ENCODE results near the gene MEOX2. TPM values are rescaled to one million over a fixed set of nuclear protein-coding genes. Genes with fewer than 3 reads are reported as not detected.
A peak's percentile ranks its signal among the peaks of the same experiment; 100 is the strongest.

Gene MEOX2
- total RNA-seq, 1 donor from 2014 or later = not detected

DNA sequence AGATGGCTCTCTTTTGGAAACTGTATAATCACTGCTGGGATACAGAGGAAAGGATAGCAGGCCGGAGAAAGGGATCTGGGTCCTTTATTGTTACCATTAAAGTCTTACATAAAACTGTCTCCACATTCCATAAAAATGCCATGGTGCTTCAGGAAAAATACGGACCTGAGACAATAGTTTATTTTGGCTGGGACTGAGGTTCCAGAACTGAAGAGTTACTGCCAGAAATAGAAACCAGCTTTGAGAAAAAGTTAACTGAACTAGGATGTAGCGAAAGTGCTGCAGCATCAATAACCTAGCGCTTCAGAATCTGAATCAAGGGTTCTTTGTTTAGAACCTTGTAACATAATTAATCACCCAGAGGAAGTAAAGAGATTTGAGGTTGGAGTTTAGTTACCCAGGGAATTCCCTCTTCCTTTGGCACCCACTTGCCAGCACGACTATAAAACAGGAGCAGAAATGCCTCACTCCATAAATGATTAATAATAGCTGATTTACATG, 38.0 kb downstream of the MEOX2 start:
- Mint-ChIP-seq H3K27me3 (ENCODE audit: low read depth, unreplicated experiment) (no peaks in the 10 kb centered on the region), H3K36me3 (ENCODE audit: low read depth, unreplicated experiment) (no peaks in the 10 kb centered on the region), H3K27ac (ENCODE audit: unreplicated experiment) (no peak overlapping the region), H3K4me1 (ENCODE audit: low read depth, unreplicated experiment) (no peaks in the 10 kb centered on the region), H3K4me3 (ENCODE audit: unreplicated experiment) (no peak overlapping the region), H3K9me3 (ENCODE audit: unreplicated experiment) (no peaks in the 10 kb centered on the region)
- Histone ChIP-seq H3K27me3 (ENCODE audit: insufficient read depth, low read length) (no peaks in the 10 kb centered on the region), H3K27ac (ENCODE audit: low read depth, low read length) (no peak overlapping the region), H3K9ac (ENCODE audit: low read length) (no peak overlapping the region), H3K4me1 (ENCODE audit: insufficient read depth, low read length) (no peaks in the 10 kb centered on the region), H3K4me3 (ENCODE audit: insufficient read depth, low read depth, low read length) (no peak overlapping the region), H4K20me1 (ENCODE audit: insufficient read depth, low read length) (no peaks in the 10 kb centered on the region), H3K79me2 (ENCODE audit: insufficient read depth, low read length) (no peaks in the 10 kb centered on the region), H3K4me2 (ENCODE audit: low read length) (peak overlapping the region; percentile 35), H3K36me3 (ENCODE audit: insufficient read depth, low read length) (no peaks in the 10 kb centered on the region), H2AFZ (ENCODE audit: low read depth, low read length) (no peak overlapping the region), H3K9me3 (ENCODE audit: insufficient read depth, low read depth, low read length) (no peaks in the 10 kb centered on the region)
- FAIRE-seq (no peak), DNase-seq (ENCODE audit: low read depth) (peak; percentile 3)
- TF ChIP-seq, protein P1, sequence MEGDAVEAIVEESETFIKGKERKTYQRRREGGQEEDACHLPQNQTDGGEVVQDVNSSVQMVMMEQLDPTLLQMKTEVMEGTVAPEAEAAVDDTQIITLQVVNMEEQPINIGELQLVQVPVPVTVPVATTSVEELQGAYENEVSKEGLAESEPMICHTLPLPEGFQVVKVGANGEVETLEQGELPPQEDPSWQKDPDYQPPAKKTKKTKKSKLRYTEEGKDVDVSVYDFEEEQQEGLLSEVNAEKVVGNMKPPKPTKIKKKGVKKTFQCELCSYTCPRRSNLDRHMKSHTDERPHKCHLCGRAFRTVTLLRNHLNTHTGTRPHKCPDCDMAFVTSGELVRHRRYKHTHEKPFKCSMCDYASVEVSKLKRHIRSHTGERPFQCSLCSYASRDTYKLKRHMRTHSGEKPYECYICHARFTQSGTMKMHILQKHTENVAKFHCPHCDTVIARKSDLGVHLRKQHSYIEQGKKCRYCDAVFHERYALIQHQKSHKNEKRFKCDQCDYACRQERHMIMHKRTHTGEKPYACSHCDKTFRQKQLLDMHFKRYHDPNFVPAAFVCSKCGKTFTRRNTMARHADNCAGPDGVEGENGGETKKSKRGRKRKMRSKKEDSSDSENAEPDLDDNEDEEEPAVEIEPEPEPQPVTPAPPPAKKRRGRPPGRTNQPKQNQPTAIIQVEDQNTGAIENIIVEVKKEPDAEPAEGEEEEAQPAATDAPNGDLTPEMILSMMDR (IDR thresholded peaks at IDR 0.05; ENCODE audit: insufficient read depth, low read depth, low read length) = no peak
- no peak for TF ChIP-seq EZH2 (IDR thresholded peaks at IDR 0.05; ENCODE audit: insufficient read depth, low read length)

DNA sequence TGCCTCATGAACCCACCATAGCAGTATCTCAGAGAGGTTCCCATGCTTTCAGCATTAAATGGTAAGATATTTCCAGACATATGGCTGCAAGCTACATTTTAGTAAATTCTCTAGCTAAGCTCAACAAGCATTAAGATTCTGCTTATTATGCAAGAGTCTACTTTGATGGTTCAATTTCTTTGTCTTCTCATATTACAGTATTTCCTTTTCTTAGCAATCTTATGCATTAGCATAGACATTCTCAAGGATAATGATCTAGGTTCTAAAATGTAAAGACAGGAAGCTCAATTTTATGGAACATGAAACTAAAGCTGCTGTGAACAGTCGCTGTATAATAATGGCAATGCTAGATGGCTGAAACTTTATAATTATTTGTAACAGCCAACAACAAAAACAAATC, 39.2 kb downstream of the MEOX2 start:
- Mint-ChIP-seq H3K4me3 (ENCODE audit: unreplicated experiment) (no peak overlapping the region), H3K36me3 (ENCODE audit: low read depth, unreplicated experiment) (no peaks in the 10 kb centered on the region), H3K9me3 (ENCODE audit: unreplicated experiment) (peaks cover 3% of the 10 kb centered on the region), H3K4me1 (ENCODE audit: low read depth, unreplicated experiment) (peaks cover 3% of the 10 kb centered on the region), H3K27me3 (ENCODE audit: low read depth, unreplicated experiment) (no peaks in the 10 kb centered on the region), H3K27ac (ENCODE audit: unreplicated experiment) (no peak overlapping the region)
- Histone ChIP-seq H2AFZ (ENCODE audit: low read depth, low read length) (no peak overlapping the region), H3K79me2 (ENCODE audit: insufficient read depth, low read length) (no peaks in the 10 kb centered on the region), H3K27me3 (ENCODE audit: insufficient read depth, low read length) (no peaks in the 10 kb centered on the region), H4K20me1 (ENCODE audit: insufficient read depth, low read length) (no peaks in the 10 kb centered on the region), H3K4me2 (ENCODE audit: low read length) (no peak overlapping the region), H3K4me3 (ENCODE audit: insufficient read depth, low read depth, low read length) (no peak overlapping the region), H3K36me3 (ENCODE audit: insufficient read depth, low read length) (no peaks in the 10 kb centered on the region), H3K27ac (ENCODE audit: low read depth, low read length) (no peak overlapping the region), H3K9ac (ENCODE audit: low read length) (no peak overlapping the region), H3K4me1 (ENCODE audit: insufficient read depth, low read length) (no peaks in the 10 kb centered on the region), H3K9me3 (ENCODE audit: insufficient read depth, low read depth, low read length) (no peaks in the 10 kb centered on the region)
- TF ChIP-seq, protein P1 (IDR thresholded peaks at IDR 0.05; ENCODE audit: insufficient read depth, low read depth, low read length) = no peak
- TF ChIP-seq EZH2 (IDR thresholded peaks at IDR 0.05; ENCODE audit: insufficient read depth, low read length) = no peak
- no peak for FAIRE-seq
- DNase-seq (ENCODE audit: low read depth) = no peak

DNA sequence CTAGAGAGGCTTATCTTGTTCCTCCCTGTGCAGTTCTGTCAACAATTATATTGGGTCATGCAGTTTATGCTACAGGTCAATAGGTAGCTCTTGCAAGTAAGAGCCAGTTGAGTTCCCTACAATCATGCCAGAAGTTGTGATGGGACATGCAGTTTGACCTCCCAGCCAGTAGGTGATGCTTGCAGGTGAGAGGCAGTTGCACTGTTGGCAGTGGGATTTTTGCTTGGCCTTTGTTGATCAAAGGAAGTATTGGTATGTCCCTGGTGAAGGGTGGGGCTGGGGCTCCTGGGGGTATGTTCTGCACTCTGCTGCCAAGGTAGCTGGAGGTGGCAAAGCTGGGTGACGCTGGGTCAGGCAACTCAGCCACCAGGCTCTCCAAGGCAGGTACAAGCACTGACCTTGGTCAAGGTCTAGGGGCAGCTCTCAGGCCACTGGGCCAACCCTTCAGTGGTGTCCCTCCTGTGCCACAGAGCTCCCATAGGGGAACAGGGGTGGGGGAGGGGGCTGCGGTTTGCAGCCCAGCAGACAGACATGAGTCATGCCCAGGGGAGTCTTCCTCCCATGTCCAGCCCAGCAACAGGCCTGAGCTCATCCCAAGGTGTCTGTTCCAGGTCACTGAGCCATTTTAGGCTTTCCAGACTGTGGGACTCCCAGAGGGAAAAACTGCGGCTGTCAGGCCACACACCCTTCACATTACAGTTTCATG, 43.3 kb downstream of the MEOX2 start:
- no peaks in the 10 kb centered on the region for H3K36me3 Mint-ChIP-seq (ENCODE audit: low read depth, unreplicated experiment)
- H2AFZ ChIP-seq (ENCODE audit: low read depth, low read length) = no peak overlapping the region
- H3K79me2 ChIP-seq (ENCODE audit: insufficient read depth, low read length) = no peaks in the 10 kb centered on the region
- H3K9me3 Mint-ChIP-seq (ENCODE audit: unreplicated experiment) = peaks cover 3% of the 10 kb centered on the region
- H3K4me3 Mint-ChIP-seq (ENCODE audit: unreplicated experiment) = no peak overlapping the region
- H3K4me1 Mint-ChIP-seq (ENCODE audit: low read depth, unreplicated experiment) = peaks cover 3% of the 10 kb centered on the region
- no peak for DNase-seq (ENCODE audit: low read depth)
- no peaks in the 10 kb centered on the region for H3K9me3 ChIP-seq (ENCODE audit: insufficient read depth, low read depth, low read length)
- H3K4me2 ChIP-seq (ENCODE audit: low read length) = no peak overlapping the region
- H3K27me3 ChIP-seq (ENCODE audit: insufficient read depth, low read length) = no peaks in the 10 kb centered on the region
- H3K36me3 ChIP-seq (ENCODE audit: insufficient read depth, low read length) = no peaks in the 10 kb centered on the region
- H3K9ac ChIP-seq (ENCODE audit: low read length) = no peak overlapping the region
- no peak overlapping the region for H3K4me3 ChIP-seq (ENCODE audit: insufficient read depth, low read depth, low read length)
- TF ChIP-seq EZH2 (IDR thresholded peaks at IDR 0.05; ENCODE audit: insufficient read depth, low read length) = no peak
- TF ChIP-seq, protein P1 (IDR thresholded peaks at IDR 0.05; ENCODE audit: insufficient read depth, low read depth, low read length) = no peak
- H4K20me1 ChIP-seq (ENCODE audit: insufficient read depth, low read length) = no peaks in the 10 kb centered on the region
- H3K27ac Mint-ChIP-seq (ENCODE audit: unreplicated experiment) = no peak overlapping the region
- no peak overlapping the region for H3K27ac ChIP-seq (ENCODE audit: low read depth, low read length)
- H3K27me3 Mint-ChIP-seq (ENCODE audit: low read depth, unreplicated experiment) = no peaks in the 10 kb centered on the region
- no peaks in the 10 kb centered on the region for H3K4me1 ChIP-seq (ENCODE audit: insufficient read depth, low read length)
- FAIRE-seq = no peak

Measured in astrocyte (in vitro differentiated cells and primary cell).